Aorta (tissue), 5 donors: ENCODE results near the gene TMEM132C. TPM values are rescaled to one million over a fixed set of nuclear protein-coding genes. Genes with fewer than 3 reads are reported as not detected.

Source experiments
- ATAC-seq: fragments of 200-7000 bp; cut with Tn5 transposase; one replicate; pipeline ENCODE4 v1.9.1; 2022; ENCODE audit warnings: moderate library complexity; ENCODE audit not compliant: low FRiP score
- DNase-seq, 2 donors: peaks; one replicate each; pipeline ENCODE4 v3.0.0-alpha.2; 2020
- H3K27ac ChIP-seq, 2 donors: one replicate each; pipeline ENCODE4 v1.5.1; 2013; ENCODE audit warnings: low read length in 2 of 2, mild to moderate bottlenecking in 2 of 2, moderate library complexity in 2 of 2, control low read depth in 1 of 2, inconsistent platforms in 1 of 2, low read depth in 1 of 2
- H3K27me3 ChIP-seq, 2 donors: one replicate each; pipeline ENCODE4 v1.6.1; 2013; ENCODE audit warnings: control low read depth in 1 of 2, low read length in 1 of 2, mild to moderate bottlenecking in 1 of 2, moderate library complexity in 1 of 2; ENCODE audit not compliant: insufficient read depth in 2 of 2, control insufficient read depth in 1 of 2
- H3K36me3 ChIP-seq, 2 donors: one replicate each; pipeline ENCODE4 v1.6.1; 2013; ENCODE audit warnings: control low read depth in 1 of 2, low read length in 1 of 2, mild to moderate bottlenecking in 1 of 2; ENCODE audit not compliant: insufficient read depth in 2 of 2, control insufficient read depth in 1 of 2
- H3K4me1 ChIP-seq, 2 donors: one replicate each; pipeline ENCODE4 v1.6.1; 2013; ENCODE audit warnings: low read length in 2 of 2, control low read depth in 1 of 2, mild to moderate bottlenecking in 1 of 2, moderate library complexity in 1 of 2; ENCODE audit not compliant: insufficient read depth in 2 of 2, control insufficient read depth in 1 of 2
- H3K4me3 ChIP-seq, 2 donors: one replicate each; pipeline ENCODE4 v1.5.1; 2013; ENCODE audit warnings: low read length in 2 of 2, control low read depth in 1 of 2, mild to moderate bottlenecking in 1 of 2
- H3K9me3 ChIP-seq: one replicate; pipeline ENCODE4 v1.6.1; 2013; ENCODE audit warnings: mild to moderate bottlenecking, low read length; ENCODE audit not compliant: control insufficient read depth
- WGBS, 2 donors: extraction: QIAGEN DNeasy Blood & Tissue Kit; methylation state at CpG; one replicate each; pipeline ENCODE4 v1.1.7; 2013; 5-methylcytosine and 5-hydroxymethylcytosine counted together
- intact Hi-C, 2 donors: fragments of 100-400 bp; cut with DNase I; formaldehyde crosslinking; loops; one replicate each; pipeline versions ENCODE4 v1.14.2 to v1.15.0; 2022
- polyA plus RNA-seq, 2 donors: library from polyadenylated mRNA; stranded (reverse); fragments of 200-250 nt; gene quantifications; one replicate each; pipeline ENCODE4 v1.2.3, GENCODE V29; 2013
- total RNA-seq, 2 donors: library from RNA; stranded (reverse); fragmentation: NEBNext Ultra II Directional; extraction: Animal tissue kit (Norgen Biotek cat#: 25700); gene quantifications; one replicate each; pipeline ENCODE4 v1.2.1, GENCODE V29; 2021
- donor health status: healthy with polysubstance abuse.
- donor health status: Bipolar disorder and iron deficiency.
- donor health status: DM: no; HTN: no; CAD: no.
- donor health status: DM: no; HTN: no; CAD: no.
- donor health status: DM: yes; HTN: yes; CAD: no.

TMEM132C gene
- total and polyA plus RNA-seq, 4 donors, result 0.49 to 0.78 TPM; not detected in 2

- H3K4me1 ChIP-seq, result no peaks in the 10 kb centered on the region
- peaks cover 5% of the 10 kb centered on the region for H3K9me3 ChIP-seq
- no peak overlapping the region for H3K27ac ChIP-seq
- 34 to 38% methylated on average over 11 of the region's 11 CpGs for WGBS, 2 donors
- H3K36me3 ChIP-seq, result no peaks in the 10 kb centered on the region
- H3K27me3 ChIP-seq, result peaks cover 0 to 3% of the 10 kb centered on the region in 2 donors
- intact Hi-C loops, result no loop called here
- no peak for ATAC-seq
- DNase-seq, result no peak
- no peak overlapping the region for H3K4me3 ChIP-seq
These were observed 303.5 kb downstream of the TMEM132C start for GRCh38 chr12:128570191-128571065.

DNA sequence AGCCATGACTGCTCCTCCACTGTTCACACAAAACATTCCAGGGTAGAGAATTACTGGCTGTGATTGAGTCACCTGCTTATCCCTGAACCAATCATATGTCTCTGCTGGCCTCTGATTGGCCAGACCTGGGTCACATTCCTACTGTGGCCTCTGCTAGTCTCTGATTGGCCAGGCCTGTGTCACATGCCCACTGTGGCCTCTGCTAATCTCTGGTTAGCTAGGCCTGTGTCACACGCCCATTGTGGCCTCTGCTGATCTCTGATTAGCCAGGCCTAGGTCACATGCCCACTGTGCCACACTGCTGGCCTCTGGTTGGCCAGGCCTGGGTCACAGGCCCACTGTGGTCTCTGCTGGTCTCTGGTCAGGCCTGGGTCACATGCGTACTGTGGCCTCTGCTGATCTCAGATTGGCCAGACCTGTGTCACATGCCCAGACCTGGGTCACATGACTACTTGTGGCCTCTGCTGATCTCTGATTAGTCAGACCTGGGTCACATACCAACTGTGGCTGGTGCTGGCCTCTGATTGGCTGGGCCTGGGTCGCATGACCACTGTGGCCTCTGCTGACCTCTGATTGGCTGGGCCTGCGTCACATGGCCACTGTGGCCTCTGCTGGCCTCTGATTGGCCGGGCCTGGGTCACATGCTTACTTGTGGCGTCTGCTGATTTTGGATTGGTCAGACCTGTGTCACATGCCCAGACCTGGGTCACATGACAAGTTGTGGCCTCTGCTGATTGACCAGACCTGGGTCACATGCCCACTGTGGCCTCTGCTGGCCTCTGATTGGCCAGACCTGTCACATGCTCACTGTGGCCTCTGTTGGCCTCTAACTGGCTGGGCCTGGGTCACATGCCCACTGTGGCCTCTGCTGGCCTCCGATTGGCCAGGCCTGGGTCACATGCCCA lies 305.2 kb downstream of the TMEM132C start:
- DNase-seq (no peak), ATAC-seq (no peak)
- 92 to 95% methylated on average over 7 of the region's 7 CpGs for WGBS, 2 donors
- H3K4me3 ChIP-seq, result no peak overlapping the region
- H3K36me3 ChIP-seq, result no peaks in the 10 kb centered on the region
- no peak overlapping the region for H3K27ac ChIP-seq
- H3K4me1 ChIP-seq, result no peaks in the 10 kb centered on the region
- H3K9me3 ChIP-seq, result peaks cover 5% of the 10 kb centered on the region
- intact Hi-C loops, result no loop called here
- H3K27me3 ChIP-seq, result peaks cover 0 to 3% of the 10 kb centered on the region in 2 donors

DNA sequence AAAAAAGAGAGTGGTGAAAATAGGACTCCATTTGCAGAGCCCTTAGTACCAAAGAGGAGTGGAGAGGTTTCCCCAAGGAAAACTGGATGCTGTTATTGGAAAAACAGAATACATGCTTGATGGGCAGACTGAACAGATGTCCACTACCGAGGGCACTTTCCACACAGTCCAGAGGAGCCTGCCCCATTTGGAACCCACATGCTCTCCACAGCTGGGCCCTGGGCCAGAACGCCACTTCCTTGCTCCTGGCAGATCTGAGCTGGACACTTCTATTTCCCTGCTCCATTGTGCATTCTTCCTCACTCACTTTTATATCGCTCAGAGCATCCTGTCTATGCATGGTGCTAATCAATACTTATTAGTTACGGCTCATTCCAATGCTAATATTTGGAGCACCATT lies 306.9 kb downstream of the TMEM132C start:
- Histone ChIP-seq H3K4me1 (no peaks in the 10 kb centered on the region), H3K36me3 (no peaks in the 10 kb centered on the region), H3K9me3 (peaks cover 5% of the 10 kb centered on the region), H3K27me3 (no peaks in the 10 kb centered on the region), H3K4me3 (no peak overlapping the region), H3K27ac (no peak overlapping the region)
- intact Hi-C loops, result no loop called here
- 48% methylated on average over 4 of the region's 4 CpGs for WGBS, 2 donors
- ATAC-seq (no peak), DNase-seq (no peak)

DNA sequence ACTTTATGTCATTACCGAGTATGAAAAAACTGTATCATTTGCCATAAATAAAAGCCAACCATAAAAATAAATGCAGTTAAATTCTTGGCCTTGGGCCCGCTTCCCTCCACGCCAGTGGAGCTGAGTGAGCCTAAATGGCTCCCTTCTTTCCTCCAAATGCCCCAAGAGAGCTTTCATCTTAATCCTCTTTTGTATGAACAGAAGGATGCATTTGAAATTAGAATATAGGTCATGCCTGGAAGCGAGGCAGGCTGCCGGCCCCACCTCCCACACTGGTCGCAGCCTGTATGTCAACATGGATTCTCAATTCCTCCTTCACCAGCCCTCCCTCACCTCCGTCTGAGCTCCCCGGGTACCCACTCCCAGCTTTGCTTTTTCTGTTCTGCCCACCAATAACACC lies 311.1 kb downstream of the TMEM132C start:
- intact Hi-C loops, result no loop called here
- Histone ChIP-seq H3K36me3 (no peaks in the 10 kb centered on the region), H3K27ac (no peak overlapping the region), H3K27me3 (no peaks in the 10 kb centered on the region), H3K4me1 (no peaks in the 10 kb centered on the region), H3K9me3 (peaks cover 3% of the 10 kb centered on the region), H3K4me3 (no peak overlapping the region)
- WGBS, 2 donors, result 69 to 78% methylated on average over 8 of the region's 8 CpGs
- ATAC-seq (no peak), DNase-seq (no peak)

DNA sequence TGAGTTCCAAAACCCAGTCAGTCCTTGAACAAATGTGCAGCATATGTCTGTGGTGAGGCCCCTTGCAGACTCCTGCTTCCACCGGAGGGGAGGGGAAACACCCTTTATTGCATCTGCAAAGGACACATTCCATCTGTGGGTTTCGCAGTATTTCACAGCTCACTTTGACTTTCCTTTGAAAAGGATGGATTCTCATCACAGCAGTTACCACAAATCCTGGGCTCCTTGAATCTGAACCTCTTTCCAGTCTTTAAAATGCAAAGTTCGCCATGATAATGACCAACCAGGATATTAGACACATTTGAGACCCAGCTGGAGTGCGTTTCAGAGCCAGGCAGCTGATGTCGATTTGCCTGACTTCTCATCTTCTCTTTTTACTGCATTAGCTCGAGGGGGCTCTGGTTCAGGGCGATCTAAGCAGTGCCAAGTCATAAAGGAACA lies 314.4 kb downstream of the TMEM132C start:
- Histone ChIP-seq H3K27ac (no peak overlapping the region), H3K27me3 (no peaks in the 10 kb centered on the region), H3K9me3 (peaks cover 3% of the 10 kb centered on the region), H3K4me3 (no peak overlapping the region), H3K36me3 (no peaks in the 10 kb centered on the region), H3K4me1 (no peaks in the 10 kb centered on the region)
- DNase-seq (no peak), ATAC-seq (no peak)
- WGBS, 2 donors, result 19 to 52% methylated on average over 7 of the region's 7 CpGs
- intact Hi-C loops, result no loop called here

DNA sequence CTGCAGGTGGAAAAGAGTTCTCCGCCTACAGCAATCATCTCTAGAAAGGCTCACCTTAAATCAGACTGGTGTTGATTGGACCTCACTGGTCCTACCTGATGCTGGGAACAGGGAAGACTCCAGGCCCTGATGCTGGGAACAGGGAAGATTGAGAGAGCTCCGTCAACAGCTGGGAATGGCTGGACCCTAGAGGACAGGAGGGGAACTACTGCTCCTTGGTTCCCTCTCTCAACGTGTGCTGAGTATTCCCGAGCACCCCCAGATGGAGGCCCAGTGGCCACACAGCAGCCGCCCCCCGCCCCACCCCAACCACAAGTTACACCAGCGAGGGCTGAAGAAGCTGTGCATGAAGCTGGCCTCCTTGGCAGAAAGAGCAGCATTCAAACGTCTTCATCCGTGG lies 316.5 kb downstream of the TMEM132C start:
- 56% methylated on average over 9 of the region's 9 CpGs for WGBS, 2 donors
- Histone ChIP-seq H3K4me3 (no peak overlapping the region), H3K4me1 (no peaks in the 10 kb centered on the region), H3K9me3 (peaks cover 3% of the 10 kb centered on the region), H3K27me3 (no peaks in the 10 kb centered on the region), H3K36me3 (no peaks in the 10 kb centered on the region), H3K27ac (no peak overlapping the region)
- intact Hi-C loops, result no loop called here
- ATAC-seq (no peak), DNase-seq (no peak)

DNA sequence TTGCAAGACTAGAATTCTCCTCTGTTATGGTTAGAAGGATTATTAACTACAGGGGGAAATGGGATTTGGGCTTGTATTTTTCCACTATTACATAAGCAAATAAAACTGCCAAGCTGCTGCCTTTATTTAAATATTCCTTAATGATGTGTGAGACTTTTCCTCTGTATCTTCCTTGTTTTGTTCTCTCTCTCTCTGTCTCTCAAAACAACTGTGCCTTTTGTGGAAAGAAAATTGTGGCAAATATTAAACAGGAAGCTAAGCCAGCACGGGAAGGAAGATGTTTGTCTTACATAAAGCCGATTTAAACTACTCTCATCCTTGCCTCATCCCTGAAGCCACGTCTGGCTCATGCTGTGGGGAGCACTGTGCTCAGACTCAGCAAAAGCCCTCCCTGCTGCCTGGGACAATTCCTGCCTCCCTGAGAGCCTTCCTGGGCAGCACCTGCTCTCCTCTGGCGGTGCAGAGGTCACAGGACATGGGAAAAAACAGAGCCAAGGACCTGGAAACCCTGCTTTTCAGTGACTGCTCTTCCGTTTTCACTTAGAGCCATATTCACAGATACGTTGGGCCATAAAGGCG lies 319.6 kb downstream of the TMEM132C start:
- DNase-seq, result no peak
- intact Hi-C loops, result no loop called here
- peaks cover 3% of the 10 kb centered on the region for H3K9me3 ChIP-seq
- H3K36me3 ChIP-seq, result no peaks in the 10 kb centered on the region
- no peaks in the 10 kb centered on the region for H3K27me3 ChIP-seq
- no peaks in the 10 kb centered on the region for H3K4me1 ChIP-seq
- no peak for ATAC-seq
- 45 to 48% methylated on average over 7 of the region's 7 CpGs for WGBS, 2 donors
- H3K27ac ChIP-seq, result no peak overlapping the region
- no peak overlapping the region for H3K4me3 ChIP-seq

DNA sequence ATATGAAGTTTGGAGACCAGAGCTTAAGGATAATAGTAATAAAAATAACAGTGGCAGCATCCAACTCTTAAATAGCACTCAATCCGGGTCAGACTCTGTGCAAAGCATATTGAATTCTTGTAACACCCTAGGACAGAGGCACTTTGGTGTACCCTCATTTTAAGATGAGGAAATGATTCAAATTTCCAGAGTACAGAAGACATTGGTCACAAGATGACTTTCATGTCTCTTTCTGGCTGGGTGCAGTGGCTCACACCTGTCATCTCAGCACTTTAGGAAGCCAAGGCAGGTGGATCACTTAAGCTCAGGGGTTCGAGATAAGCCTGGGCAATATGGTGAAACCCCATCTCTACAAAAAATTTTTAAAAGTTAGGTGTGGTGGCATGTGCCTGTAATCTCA lies 320.9 kb downstream of the TMEM132C start:
- ATAC-seq (no peak), DNase-seq (no peak)
- H3K36me3 ChIP-seq, result no peaks in the 10 kb centered on the region
- H3K27me3 ChIP-seq, result no peaks in the 10 kb centered on the region
- peaks cover 2% of the 10 kb centered on the region for H3K9me3 ChIP-seq
- 56 to 64% methylated on average over 2 of the region's 2 CpGs for WGBS, 2 donors
- H3K4me3 ChIP-seq, result no peak overlapping the region
- intact Hi-C loops, result no loop called here
- H3K27ac ChIP-seq, result no peak overlapping the region
- H3K4me1 ChIP-seq, result no peaks in the 10 kb centered on the region
